EH (cell line): ENCODE data around the gene SRGAP1.
"Not testable (repeated sequence)": the region's sequence is repeated elsewhere in the genome, so short reads cannot be mapped to it uniquely, and the experiment has no call there.

Experiments
- DNase-seq: peaks from one replicate; pipeline ENCODE4 v3.0.0-alpha.2; 2015; ENCODE audit warnings: low read depth

SRGAP1 gene

GRCh38 chr12:64085154-64085553, 240.7 kb downstream of the SRGAP1 start:
- no peak for DNase-seq

- DNase-seq = no peak
Measured at GRCh38 chr12:64085996-64086395, 241.5 kb downstream of the SRGAP1 start.

- no peak for DNase-seq
Measured at GRCh38 chr12:64086946-64087345, 242.4 kb downstream of the SRGAP1 start.

- no peak for DNase-seq
Measured at GRCh38 chr12:64087761-64088160, 243.3 kb downstream of the SRGAP1 start.

- peak; percentile 96 for DNase-seq
Measured at GRCh38 chr12:64088431-64089349, 244.2 kb downstream of the SRGAP1 start.

GRCh38 chr12:64090047-64090446, 245.5 kb downstream of the SRGAP1 start:
- no peak for DNase-seq

- DNase-seq = no peak
Measured at GRCh38 chr12:64091186-64091585, 246.7 kb downstream of the SRGAP1 start.

GRCh38 chr12:64092507-64093196, 248.2 kb downstream of the SRGAP1 start:
- DNase-seq = no peak

GRCh38 chr12:64093689-64094088, 249.2 kb downstream of the SRGAP1 start:
- no peak for DNase-seq

- DNase-seq = peak; percentile 51
Measured at GRCh38 chr12:64097366-64098105, 253.0 kb downstream of the SRGAP1 start.

- peak; percentile 70 for DNase-seq
Measured at GRCh38 chr12:64098709-64099354, 254.3 kb downstream of the SRGAP1 start.

GRCh38 chr12:64099397-64099796, 254.9 kb downstream of the SRGAP1 start:
- peak; percentile 92 for DNase-seq

- DNase-seq = peak; percentile 23
Measured at GRCh38 chr12:64102339-64102738, 257.8 kb downstream of the SRGAP1 start.

- DNase-seq = peak; percentile 40
Measured at GRCh38 chr12:64103825-64104740, 259.6 kb downstream of the SRGAP1 start.

- no peak for DNase-seq
Measured at GRCh38 chr12:64105026-64105425, 260.5 kb downstream of the SRGAP1 start.

GRCh38 chr12:64107776-64108175, 263.3 kb downstream of the SRGAP1 start:
- no peak for DNase-seq

- DNase-seq = no peak
Measured at GRCh38 chr12:64109706-64110105, 265.2 kb downstream of the SRGAP1 start.

- peak; percentile 44 for DNase-seq
Measured at GRCh38 chr12:64110864-64111263, 266.4 kb downstream of the SRGAP1 start.

- DNase-seq = no peak
Measured at GRCh38 chr12:64116969-64117368, 272.5 kb downstream of the SRGAP1 start.

GRCh38 chr12:64120568-64120967, 276.1 kb downstream of the SRGAP1 start:
- peak; percentile 40 for DNase-seq

- DNase-seq = not testable (repeated sequence)
Measured at GRCh38 chr12:64121086-64121485, 276.6 kb downstream of the SRGAP1 start.
